BLaER1 (cell line): ENCODE measurements around the gene MAGI1.

Source experiments
- H3K27ac ChIP-seq: shearing (Covaris generic); formaldehyde crosslinking; 2 replicates; pipeline ENCODE4 v1.8.1; 2022
- H3K27me3 ChIP-seq: shearing (Covaris generic); formaldehyde crosslinking; 2 replicates; pipeline ENCODE4 v1.8.1; 2022
- H3K36me3 ChIP-seq: shearing (Covaris generic); formaldehyde crosslinking; 2 replicates; pipeline ENCODE4 v1.8.1; 2022
- H3K4me1 ChIP-seq: shearing (Covaris generic); formaldehyde crosslinking; 2 replicates; pipeline ENCODE4 v1.8.1; 2022
- H3K4me2 ChIP-seq: shearing (Covaris generic); formaldehyde crosslinking; 2 replicates; pipeline ENCODE4 v1.8.1; 2022
- H3K4me3 ChIP-seq: shearing (Covaris generic); formaldehyde crosslinking; 2 replicates; pipeline ENCODE4 v1.8.1; 2022
- H3K9ac ChIP-seq: shearing (Covaris generic); formaldehyde crosslinking; 2 replicates; pipeline ENCODE4 v1.8.1; 2022
- H3K9me3 ChIP-seq: shearing (Covaris generic); formaldehyde crosslinking; 2 replicates; pipeline ENCODE4 v1.8.1; 2022
- H4K20me1 ChIP-seq: shearing (Covaris generic); formaldehyde crosslinking; 2 replicates; pipeline ENCODE4 v1.8.1; 2022
- Cebpa-rat ChIP-seq: shearing (Covaris generic); IDR thresholded peaks from 2 replicates; pipeline ENCODE4 v1.8.1; 2022

MAGI1 gene

DNA sequence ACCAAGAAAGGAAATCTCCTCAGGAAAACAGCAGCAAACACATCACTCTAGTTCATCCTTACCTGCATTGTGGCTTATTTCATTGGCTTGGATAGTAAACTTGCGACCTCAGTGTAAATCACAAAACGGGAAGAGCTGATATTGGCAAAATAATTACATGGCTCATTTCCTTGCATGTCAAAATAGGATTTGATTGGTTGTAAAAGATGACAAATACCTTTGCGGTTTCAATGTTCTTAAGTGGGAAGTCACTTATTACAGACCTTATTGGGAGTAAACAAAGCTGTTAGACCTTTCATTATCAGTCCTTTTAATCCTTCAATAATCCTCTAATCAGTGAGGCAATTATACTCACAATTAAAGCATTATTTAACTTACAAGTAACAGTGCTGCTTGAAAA, 590.6 kb downstream of the MAGI1 start:
- Histone ChIP-seq H3K27me3 (no peaks in the 10 kb centered on the region), H3K36me3 (peaks cover 9% of the 10 kb centered on the region; the same call in 1 of the 2 replicates), H3K9ac (no peak overlapping the region), H3K4me3 (no peak overlapping the region), H4K20me1 (no peaks in the 10 kb centered on the region), H3K9me3 (0 out of 2 replicates have a peak, but pooled peaks cover 7% of the 10 kb centered on the region), H3K4me1 (no peaks in the 10 kb centered on the region), H3K4me2 (no peak overlapping the region), H3K27ac (no peak overlapping the region)
- no peak for TF ChIP-seq Cebpa-rat

DNA sequence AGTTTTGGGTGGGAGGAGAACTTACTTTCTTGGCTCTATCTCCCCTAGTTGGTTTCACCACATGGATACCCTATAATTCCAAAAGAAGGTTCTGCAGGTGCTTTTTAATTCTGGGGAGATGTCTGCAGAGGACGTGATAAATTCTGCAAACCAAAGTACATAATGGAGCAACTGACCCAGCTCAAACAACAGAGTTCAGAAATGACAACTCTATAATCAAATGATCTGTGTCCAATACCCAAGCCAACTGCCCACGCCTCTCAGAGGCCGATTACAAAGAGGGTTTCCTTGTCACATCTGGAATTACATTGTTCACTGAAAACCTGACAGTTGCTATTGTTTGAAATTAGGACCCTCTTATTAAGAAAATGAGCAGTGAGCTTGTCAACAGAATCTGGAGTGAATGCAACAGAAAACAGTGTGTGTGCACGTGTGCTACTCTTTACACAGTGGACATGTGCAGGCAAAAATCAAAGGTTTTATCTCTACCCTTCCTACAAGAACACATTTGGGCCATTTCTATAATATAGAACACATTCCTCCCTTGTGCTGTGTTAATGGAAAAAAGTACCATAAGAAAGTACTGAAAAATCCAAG, 593.0 kb downstream of the MAGI1 start:
- no peak overlapping the region for H3K9ac ChIP-seq
- no peak overlapping the region for H3K27ac ChIP-seq
- 0 out of 2 replicates have a peak, but pooled peaks cover 7% of the 10 kb centered on the region for H3K9me3 ChIP-seq
- H3K27me3 ChIP-seq: no peaks in the 10 kb centered on the region
- peaks cover 4% of the 10 kb centered on the region; the same call in 1 of the 2 replicates for H3K36me3 ChIP-seq
- no peak overlapping the region for H3K4me3 ChIP-seq
- H3K4me2 ChIP-seq: no peak overlapping the region
- no peaks in the 10 kb centered on the region; the same call in 1 of the 2 replicates for H3K4me1 ChIP-seq
- no peaks in the 10 kb centered on the region for H4K20me1 ChIP-seq
- no peak for TF ChIP-seq Cebpa-rat

DNA sequence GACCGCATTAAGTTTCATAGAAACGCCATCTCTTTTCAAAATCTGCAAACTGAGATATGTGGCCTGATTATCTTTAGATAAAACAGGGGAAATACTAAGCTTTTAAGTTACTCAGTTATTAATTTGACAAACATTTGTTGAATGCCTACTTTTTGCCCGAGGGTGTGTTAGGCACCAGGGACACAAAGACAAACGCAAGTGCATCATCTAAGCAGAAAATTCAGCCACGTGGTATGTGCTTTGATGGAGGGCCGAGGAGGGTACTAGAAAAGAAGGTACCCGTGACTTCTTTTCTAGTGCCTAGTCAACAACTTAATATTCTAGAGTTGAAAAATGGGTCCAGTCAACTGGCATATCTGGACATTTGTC, 594.3 kb downstream of the MAGI1 start:
- no peak overlapping the region for H3K4me2 ChIP-seq

DNA sequence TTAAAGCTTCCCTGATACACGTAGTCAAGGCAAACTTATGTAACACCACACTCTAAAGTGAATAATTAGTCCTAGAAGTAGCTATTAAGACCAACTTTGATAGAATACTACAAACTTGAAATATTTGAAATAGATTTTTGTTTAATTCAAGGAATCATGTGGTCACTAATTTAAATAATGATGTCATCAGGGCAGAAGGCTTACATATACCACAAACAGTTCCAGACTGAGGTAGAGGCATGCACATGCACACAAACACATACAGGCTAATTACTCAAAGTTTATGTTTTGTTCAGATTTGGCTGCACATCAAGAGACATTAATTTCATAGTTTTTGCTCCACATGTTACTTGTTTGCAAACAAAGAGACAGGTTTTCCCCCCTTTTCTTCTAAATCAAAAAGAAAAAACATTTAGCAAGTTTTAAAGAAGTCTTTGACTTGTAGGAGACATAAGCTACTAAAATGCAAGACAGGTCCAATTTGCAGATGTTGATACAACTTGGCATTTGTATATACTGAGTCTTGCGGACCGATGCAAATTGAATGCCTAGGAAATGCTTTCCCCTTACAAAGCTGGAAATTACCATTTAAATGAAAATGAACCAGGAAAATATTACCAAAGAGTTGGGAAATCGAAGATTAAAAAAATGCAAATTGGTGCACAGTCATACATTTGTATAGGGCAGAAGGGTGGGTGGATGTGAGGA, 594.8 kb downstream of the MAGI1 start:
- no peak overlapping the region for H3K4me2 ChIP-seq
- no peak overlapping the region for H3K27ac ChIP-seq
- peaks cover 18% of the 10 kb centered on the region for H3K4me1 ChIP-seq
- H4K20me1 ChIP-seq: no peaks in the 10 kb centered on the region
- TF ChIP-seq Cebpa-rat: no peak
- no peak overlapping the region for H3K9ac ChIP-seq
- no peaks in the 10 kb centered on the region; the same call in 1 of the 2 replicates for H3K36me3 ChIP-seq
- no peak overlapping the region for H3K4me3 ChIP-seq
- H3K27me3 ChIP-seq: no peaks in the 10 kb centered on the region
- 0 out of 2 replicates have a peak, but pooled peaks cover 7% of the 10 kb centered on the region for H3K9me3 ChIP-seq

More for the DNA sequence above, 594.3 kb downstream of the MAGI1 start:
- H3K9me3 ChIP-seq: 0 out of 2 replicates have a peak, but pooled peaks cover 7% of the 10 kb centered on the region
- H3K4me3 ChIP-seq: no peak overlapping the region
- H3K27me3 ChIP-seq: no peaks in the 10 kb centered on the region
- H3K9ac ChIP-seq: no peak overlapping the region
- H4K20me1 ChIP-seq: no peaks in the 10 kb centered on the region
- H3K4me1 ChIP-seq: peaks cover 12% of the 10 kb centered on the region
- H3K27ac ChIP-seq: no peak overlapping the region
- peaks cover 4% of the 10 kb centered on the region; the same call in 1 of the 2 replicates for H3K36me3 ChIP-seq
- no peak for TF ChIP-seq Cebpa-rat

DNA sequence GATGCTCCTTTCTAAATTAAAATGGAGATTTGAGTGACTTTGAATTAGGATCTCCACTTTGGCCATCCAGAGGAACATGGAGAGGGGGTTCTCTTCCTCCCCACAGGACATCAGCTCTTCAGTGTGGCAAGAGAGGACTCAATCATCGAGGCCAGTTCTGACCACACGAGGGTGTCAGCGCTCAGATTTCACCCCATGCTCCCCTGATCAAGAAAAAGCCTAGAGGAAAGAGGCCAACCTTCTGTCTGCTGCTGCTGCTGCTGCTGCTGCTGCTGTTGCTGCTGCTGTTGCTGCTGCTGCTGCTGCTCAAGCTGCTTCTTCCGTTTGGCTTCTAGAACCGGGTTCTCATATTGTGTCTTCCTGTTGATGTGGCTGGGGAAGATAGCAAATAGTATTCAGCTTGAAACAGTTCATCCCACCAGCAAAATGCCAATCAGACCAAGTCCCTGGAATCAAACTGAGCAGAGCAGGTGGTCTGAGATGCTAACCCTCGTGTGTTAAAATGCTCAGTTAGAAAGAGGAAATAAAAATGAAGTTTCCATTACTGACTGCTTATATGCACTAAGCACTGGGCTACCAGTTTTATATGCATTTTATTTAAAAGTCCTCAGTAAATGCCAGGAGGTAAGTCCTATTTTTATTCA, 599.0 kb downstream of the MAGI1 start:
- Histone ChIP-seq H3K27ac (peak overlapping the region; percentile 67), H3K4me3 (peak overlapping the region; percentile 48), H3K27me3 (no peaks in the 10 kb centered on the region), H4K20me1 (no peaks in the 10 kb centered on the region), H3K9ac (peak overlapping the region; percentile 56), H3K36me3 (peaks cover 13% of the 10 kb centered on the region), H3K4me1 (peaks cover 30% of the 10 kb centered on the region), H3K4me2 (peak overlapping the region; percentile 68), H3K9me3 (0 out of 2 replicates have a peak, but pooled peaks cover 10% of the 10 kb centered on the region)
- no peak for TF ChIP-seq Cebpa-rat

DNA sequence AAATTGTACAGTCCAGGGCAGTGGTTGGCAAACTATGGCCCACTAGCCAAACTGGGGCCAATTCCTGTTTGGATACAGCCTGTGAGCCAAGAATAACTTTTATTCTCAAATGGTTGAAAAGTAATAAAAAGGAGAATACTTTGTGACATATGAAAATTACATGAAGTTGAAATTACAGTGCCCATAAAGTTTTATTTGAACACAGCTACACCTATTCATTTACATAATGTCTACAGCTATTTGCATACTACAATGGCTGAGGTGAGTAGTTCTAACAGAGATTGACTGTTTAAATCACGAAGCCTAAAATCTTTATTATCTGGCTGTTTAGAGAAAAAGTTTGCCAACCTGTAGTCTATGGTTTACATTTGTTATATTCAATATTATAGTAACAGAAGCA, 600.1 kb downstream of the MAGI1 start:
- H3K4me2 ChIP-seq: peak overlapping the region; percentile 20
- H3K4me1 ChIP-seq: peaks cover 33% of the 10 kb centered on the region
- H3K27me3 ChIP-seq: no peaks in the 10 kb centered on the region
- H3K27ac ChIP-seq: no peak overlapping the region
- H3K9ac ChIP-seq: no peak overlapping the region
- H3K4me3 ChIP-seq: no peak overlapping the region
- H4K20me1 ChIP-seq: no peaks in the 10 kb centered on the region
- TF ChIP-seq Cebpa-rat: no peak
- H3K9me3 ChIP-seq: 0 out of 2 replicates have a peak, but pooled peaks cover 7% of the 10 kb centered on the region
- peaks cover 24% of the 10 kb centered on the region for H3K36me3 ChIP-seq

DNA sequence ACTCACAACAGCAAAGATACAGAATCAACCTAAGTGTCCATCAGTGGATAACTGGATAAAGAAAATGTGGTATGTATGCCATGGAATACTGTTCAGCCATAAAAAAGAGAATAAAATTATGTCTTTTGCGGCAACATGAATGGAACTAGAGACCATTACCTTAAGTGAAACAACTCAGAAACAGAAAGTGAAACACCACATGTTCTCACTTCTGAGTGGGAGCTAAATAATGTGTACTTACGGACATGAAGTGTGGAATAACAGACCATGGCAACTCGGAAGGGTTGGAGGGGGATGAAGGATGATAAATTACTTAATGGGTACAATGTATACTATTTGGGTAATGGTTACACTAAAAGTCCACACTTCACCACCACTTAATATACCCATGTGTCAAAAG, 600.6 kb downstream of the MAGI1 start:
- peaks cover 26% of the 10 kb centered on the region for H3K36me3 ChIP-seq

DNA sequence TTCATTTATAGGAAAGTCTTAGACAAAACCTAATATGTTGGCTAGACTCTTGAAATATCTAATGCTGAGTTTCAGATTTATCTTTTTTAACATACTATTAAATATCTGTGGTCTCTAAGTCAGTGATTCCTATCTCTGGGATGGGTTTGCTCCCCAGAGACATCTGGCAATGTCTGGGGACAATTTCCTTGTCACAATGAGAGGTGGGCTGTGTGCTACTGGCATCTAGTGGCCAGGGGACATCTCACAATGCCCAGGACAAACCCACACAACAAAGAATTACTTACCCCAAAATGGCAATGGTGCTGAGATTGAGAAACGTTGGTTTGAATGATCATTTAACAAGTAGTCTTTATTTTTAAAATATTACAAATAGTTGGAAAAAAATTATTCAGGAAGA, 602.1 kb downstream of the MAGI1 start:
- Histone ChIP-seq H3K4me3 (no peak overlapping the region), H3K9me3 (0 out of 2 replicates have a peak, but pooled peaks cover 7% of the 10 kb centered on the region), H3K4me2 (no peak overlapping the region), H3K36me3 (peaks cover 39% of the 10 kb centered on the region), H3K27ac (no peak overlapping the region), H3K27me3 (no peaks in the 10 kb centered on the region), H3K9ac (no peak overlapping the region), H3K4me1 (peaks cover 40% of the 10 kb centered on the region), H4K20me1 (no peaks in the 10 kb centered on the region)
- no peak for TF ChIP-seq Cebpa-rat

More for the DNA sequence above, 600.6 kb downstream of the MAGI1 start:
- Histone ChIP-seq H3K4me2 (peak overlapping the region; percentile 20), H3K9me3 (0 out of 2 replicates have a peak, but pooled peaks cover 7% of the 10 kb centered on the region), H3K4me3 (no peak overlapping the region), H3K27me3 (no peaks in the 10 kb centered on the region), H3K4me1 (peaks cover 38% of the 10 kb centered on the region), H3K27ac (no peak overlapping the region), H3K9ac (no peak overlapping the region), H4K20me1 (no peaks in the 10 kb centered on the region)
- TF ChIP-seq Cebpa-rat: no peak

DNA sequence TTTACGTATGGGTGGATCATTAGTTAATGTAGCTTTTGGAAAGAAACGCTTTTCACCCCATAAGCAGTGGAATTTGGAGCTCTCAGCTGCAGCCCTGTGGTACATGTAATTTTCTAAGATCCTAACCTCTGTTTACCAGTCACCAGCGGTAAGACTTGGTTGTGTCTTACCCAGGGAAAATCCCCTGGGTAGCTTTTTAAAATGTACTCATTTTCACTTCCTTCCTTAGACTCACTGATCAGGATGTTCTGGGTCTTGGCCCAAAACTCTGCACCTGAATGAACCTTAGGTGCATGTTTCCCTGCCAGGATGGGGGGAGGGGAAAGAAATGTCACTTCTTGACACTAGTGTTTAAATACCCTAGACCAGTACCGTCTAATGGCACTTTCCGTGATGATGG, 605.2 kb downstream of the MAGI1 start:
- Histone ChIP-seq H3K27ac (no peak overlapping the region), H3K4me2 (peak overlapping the region; percentile 41), H3K9me3 (peaks cover 11% of the 10 kb centered on the region; the same call in 1 of the 2 replicates), H3K9ac (no peak overlapping the region), H3K36me3 (peaks cover 67% of the 10 kb centered on the region), H3K4me3 (no peak overlapping the region), H4K20me1 (no peaks in the 10 kb centered on the region), H3K27me3 (no peaks in the 10 kb centered on the region), H3K4me1 (peaks cover 19% of the 10 kb centered on the region)
- TF ChIP-seq Cebpa-rat: no peak
